ENCODE results near the gene E2F4.

- TF ChIP-seq CTCF (conservative IDR thresholded peaks at IDR 0.05; ENCODE audit: low read depth, low read length) (peak; percentile 31; the same call in 1 of the 2 replicates), EZH2 (IDR thresholded peaks at IDR 0.05; ENCODE audit: low read length, unreplicated experiment) (no peak)
Observed at GRCh38 chr16:67226804-67227566, 35.0 kb downstream of the E2F4 start, which contains the start of gene TMEM208.
